Inflammatory macrophage treated with lipopolysaccharide for 1 hour (primary cell): Measurements from ENCODE around the gene WNT6.

Experiments used
- DNase-seq, 2 donors: peaks; one replicate each; pipeline ENCODE4 v3.0.0-alpha.2; 2020 to 2022

Gene WNT6

DNA sequence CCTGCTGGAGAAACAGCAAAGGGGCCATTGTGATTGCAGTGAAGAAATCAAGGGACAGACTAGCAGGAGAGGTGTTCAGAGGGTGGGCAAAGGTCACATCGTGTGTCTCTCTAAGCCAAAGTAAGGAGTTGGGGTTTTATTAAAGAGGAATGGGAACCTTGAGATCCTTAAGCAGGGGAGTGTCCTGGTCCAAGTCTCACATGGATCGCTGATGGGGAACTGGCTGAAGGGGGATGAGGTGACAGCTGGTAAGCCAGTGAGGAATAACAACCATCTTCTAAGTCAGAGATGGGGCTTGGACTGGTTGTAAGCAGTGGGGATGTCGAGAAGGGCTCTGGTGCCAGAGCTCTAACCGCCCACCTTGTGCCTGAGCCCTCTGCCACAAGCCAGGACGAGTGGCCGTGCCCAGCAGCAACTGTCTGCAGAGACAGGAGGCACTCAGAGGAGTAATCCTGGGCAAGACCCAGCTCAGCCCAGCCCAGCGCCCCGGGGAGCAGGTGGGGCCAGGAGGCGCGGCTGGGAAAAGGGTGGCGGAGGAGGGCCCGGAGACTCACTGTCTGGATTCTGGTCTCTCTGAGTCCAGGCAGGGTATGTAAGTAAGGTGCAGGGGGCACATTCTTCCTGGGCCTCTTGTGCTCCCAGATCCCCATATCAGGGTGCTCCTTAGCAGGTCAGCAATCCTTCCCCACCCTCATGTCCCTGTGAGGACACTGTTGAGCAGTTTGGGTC, 34.7 kb downstream of the WNT6 start:
- DNase-seq = no peak

DNA sequence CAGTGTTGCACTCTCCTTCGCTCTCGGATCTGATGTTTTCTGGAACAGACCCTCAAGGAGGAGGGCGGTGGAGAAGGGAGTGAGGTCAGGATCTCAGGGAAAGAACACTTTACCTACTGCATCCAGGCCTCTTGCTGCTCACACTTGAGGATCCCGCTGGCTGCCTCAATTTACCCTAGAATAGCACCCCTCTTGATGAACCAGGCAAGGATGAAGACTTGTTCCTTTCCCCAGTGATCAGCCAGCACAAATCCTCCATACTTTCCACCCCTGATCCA, 35.2 kb downstream of the WNT6 start:
- no peak for DNase-seq

DNA sequence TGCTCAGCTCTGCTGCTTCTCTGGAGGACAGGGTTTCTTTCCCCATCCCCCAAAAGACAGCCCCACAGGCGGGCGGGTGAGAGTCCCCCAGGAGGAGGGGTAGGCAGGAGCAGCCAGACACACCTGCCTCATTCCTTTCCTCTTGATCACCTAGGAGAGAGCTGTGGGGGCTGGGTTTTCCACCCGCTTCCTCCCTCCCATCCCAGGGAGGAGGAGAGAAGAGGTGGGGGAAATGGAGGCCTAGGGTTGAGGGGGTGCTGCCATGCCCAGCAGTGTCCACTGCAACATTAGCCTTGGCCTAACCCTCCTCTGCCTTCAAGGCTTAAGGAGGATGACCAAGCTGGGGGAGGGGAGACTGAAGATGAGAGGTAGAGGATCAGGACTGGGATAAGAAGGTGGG, 35.7 kb downstream of the WNT6 start:
- DNase-seq = no peak

DNA sequence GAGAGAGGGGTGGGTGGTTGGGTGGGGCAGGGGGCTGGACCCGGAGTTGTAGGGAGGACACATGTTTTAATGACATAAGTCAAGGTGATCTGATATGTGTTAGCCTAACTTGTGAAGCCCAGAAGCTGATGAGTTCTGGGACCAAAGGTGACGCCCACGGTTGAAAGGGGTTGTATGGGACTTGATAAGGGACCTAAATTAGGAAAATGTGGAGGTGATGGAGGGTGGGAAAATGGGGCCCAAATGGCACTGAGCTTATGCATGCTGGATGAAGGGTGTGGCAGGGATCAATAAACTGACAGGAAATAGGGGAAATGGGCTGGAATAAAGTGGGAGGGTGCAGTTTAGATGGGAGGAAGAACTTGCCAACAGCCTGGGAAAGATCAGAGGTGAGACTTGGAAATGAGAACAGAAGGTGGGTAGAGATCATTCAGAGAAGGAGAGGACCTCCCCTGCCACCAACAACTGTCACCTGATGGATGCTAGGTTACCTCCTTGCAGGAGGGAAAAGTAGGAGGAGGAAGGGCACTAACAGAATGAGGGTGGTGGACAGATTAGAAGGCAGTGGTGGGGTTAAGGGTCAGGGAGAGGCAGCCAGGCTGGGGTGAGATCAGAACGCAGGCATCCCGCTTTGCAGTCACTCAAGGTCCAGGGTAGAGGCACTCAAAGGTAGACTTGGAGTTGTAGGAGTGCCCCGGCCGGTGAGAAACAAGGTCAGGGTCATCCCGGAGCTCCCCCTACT, 36.3 kb downstream of the WNT6 start:
- no peak for DNase-seq

DNA sequence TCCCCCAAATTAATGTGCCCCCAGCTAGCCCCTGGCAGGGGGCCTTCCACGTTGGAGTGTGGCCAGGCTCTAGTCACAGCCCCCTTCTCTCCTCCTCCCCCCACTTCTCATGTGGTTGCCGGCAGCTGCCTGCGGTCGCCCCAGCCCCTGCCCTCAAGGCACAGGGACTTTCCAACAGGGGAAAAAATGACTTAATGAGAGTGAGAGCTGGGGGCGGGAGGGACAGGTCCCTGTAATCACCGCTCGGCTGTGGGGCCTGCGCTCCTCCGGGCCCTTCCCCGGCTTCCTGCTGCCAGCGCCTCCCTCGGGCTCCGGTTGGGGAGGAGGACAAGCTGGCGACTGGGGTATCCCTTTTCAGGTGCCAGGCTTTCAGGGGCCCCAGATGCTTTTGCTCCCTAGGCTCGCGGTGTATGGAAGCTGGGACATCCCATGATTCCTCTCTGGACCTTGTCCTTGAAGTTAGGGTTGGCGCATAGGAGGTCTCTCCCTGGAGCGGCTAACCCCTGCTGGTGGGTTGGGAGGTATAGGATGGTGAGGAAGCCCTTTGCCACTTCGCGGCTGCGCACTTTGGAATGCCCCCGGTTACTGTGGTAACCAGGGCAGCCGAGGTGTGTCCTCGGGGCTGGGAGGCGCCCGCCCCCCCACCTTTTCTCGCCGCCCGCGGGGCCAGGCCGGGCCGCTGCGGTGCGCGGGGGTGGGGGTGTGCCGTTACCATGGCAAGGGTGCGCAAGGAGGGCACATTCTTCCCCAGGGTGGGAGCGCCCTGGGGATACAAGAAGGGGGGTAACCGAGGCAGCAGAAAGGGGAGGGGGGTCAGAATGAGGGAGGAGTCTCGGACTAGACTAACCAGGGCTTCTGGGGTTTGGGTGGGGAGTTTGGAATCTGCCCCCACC, 37.1 kb downstream of the WNT6 start:
- DNase-seq = peak; percentile 51 to 70

DNA sequence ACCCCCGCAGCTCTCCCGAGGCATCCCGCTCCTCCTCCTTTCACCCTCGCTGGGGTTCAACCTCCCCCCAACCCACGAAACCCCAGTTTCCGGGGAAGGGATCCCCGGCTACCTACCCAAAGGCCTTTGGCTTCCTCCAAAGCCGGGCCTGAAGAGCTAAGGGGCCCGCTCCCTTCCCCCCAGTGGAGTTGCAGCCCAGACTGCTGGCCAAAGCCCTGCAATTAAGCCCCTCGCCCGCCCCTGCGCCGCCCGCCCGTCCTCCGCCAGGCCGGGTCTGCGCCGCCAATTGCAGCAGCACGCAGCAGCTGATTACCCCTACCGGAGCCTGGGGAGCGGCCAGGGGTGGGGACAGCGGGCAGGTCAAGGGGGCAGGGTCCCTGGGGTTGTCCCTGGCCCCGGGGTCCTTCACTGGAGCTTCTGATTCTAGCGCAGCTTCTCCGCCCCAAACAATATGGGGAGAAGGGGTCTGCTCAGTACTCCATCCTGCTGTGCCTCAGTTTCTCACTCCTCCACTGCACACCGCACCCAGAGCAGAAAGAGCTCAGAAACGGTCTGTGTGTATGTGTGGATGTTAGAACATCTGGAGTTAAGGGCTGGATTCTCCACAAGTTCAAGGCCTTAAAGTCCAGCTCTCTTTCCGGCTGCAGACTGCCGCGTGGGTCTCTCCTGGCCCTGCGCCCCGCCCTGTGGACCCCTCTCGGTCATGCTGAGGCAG, 37.9 kb downstream of the WNT6 start:
- no peak for DNase-seq

DNA sequence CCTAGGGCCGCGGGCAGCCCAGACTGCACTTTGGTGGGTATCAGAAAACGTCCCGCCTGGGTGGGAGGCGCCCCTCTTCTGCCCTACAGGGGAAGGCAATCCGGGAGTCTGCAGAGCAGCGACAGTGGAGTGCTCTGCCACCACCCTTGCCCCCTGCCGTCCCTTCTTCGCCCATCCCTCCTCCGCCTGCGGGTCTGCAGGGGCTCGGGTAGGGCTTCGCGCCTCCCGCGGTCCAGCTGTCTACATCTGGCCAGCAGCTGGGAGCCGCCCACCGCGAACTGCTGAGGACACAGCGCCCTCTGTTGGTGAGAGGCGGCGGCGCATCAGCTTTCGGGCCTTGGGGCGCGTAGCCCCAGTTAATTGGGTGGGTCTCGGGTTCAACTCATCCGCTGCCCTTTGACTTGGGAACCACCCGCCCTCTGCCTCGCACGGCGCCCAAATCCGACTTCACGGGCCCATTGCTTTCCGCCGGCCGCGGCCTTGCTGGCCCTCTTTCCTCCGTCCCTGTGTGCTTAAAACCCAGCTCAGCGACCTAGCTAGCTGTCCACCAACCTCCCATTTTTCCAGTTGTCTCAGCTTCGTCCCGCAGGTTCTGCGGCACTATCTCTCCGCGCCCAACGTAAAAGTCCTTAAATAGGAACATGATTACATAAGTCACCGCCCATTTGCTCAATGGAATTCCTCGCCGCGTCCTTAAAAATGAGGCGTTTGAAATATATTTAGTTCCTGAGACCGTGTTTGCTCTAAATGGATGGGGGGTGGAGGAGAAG, 38.7 kb downstream of the WNT6 start:
- peak in 1 of 2 donors; percentile 83 for DNase-seq

DNA sequence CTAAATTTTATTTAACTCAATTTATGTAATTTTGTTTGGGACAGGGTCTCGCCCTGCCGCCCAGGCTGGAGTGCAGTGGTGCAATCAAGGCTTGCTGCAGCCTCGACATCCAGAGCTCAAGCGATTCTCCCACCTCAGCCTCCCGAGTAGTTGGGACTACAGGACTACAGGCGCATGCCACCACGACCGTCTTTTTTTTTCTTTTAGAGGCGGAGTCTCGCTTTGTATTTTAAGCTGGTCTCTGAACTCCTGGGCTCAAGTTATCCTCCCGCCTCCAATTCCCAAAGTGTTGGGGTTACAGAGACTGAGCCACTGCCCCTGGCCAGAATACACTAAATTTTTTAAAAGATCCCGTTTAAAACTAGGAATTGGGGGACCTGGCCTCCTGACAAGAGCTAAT, 39.5 kb downstream of the WNT6 start:
- DNase-seq = no peak

DNA sequence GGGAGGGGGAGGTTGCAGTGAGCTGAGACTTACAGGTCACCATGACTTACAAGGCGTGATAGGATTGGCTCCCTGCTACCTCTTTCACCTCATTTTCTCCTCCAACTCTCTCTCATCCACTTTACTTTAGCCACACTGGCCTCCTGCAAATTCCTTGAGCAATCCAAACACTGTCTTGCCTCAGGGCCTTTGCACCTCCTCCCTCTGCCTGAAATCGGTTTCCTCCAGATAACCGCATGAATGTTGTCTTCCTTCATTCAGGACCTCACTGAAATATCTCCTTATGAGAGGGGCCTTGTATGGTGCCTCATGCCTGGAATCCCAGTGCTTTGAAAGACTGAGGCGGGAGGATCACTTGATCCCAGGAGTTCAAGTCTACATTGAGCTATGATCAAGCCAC, 42.8 kb downstream of the WNT6 start:
- no peak for DNase-seq

DNA sequence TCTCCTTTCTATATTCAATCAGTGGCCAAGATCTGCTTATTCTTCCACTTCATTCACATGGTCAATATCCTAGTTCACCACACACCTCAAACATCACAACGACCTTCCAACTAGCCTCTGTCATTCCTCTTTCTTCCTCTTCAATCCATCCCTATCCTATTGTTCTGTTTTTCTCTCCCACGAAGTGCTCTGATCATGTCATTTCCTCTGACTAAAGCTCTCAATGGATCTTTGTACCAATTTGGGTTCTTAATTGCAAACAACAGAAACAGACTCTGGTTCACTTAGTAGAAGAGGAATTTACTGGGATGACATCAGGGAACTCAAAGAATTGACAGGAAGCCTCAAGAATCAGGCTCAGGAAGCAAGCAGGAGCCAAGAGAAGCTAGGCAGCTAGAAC, 44.6 kb downstream of the WNT6 start:
- DNase-seq = no peak

DNA sequence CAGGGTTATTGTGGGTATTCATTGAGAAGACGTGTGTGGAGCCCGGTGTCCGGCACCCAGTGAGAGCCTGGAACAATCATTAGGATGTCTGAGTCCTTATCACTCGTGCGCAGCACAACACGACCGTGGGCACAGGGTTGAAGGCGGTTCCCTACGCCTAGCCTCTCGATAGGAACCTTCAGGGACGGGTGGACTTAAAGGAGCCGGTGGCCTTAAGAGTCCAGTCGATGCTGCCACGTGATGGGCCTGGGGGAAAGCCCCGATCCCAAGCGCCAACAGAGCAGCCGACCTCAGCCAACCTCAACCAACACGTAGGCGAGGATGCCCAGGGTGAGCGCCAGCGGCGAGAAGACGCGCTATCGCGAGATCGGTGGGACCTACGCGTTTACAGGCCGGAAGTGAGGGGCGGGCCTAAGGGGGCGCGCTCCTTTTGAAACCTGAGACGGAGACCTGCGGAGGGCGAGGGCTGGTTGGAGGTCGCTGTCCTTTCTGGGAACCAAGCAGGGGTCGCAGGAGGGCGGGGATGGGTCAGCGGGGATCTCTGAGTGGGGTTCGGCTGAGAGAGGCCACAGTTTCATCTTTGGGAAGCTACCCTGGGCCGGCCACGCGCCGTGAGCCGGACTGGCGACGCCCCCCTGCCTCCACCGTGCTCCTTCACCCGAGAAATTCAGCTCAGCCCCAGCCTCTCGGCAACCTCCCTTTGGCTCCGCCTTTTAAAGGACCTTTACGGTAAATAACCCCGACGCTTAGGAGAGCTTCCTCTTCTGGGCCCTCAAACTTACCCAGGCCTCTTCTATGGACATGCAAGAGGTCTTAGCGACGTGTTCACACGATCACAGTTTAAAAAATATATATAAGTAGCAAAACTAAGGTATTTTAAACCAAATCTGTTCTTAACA, 49.4 kb downstream of the WNT6 start:
- peak; percentile 92 to 93 for DNase-seq

DNA sequence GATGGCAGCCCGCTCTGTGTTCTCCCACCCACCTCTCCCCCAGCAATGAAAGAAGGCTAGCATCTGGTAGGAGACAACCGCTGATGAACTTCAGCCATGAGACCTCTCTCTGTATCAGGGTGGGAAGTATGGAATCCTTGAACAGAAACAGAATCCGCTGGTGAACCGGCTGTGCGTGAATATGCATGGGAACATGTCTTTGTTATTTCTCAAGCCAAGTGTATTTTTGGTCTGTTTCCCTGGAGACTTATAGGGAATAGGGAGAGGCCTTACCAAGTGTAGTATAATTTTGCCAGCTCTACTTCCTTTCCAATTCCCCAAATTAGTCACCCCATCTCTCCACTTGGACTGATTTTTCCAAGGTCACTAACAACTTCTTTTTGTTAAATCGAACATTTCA, 51.1 kb downstream of the WNT6 start:
- DNase-seq = no peak

DNA sequence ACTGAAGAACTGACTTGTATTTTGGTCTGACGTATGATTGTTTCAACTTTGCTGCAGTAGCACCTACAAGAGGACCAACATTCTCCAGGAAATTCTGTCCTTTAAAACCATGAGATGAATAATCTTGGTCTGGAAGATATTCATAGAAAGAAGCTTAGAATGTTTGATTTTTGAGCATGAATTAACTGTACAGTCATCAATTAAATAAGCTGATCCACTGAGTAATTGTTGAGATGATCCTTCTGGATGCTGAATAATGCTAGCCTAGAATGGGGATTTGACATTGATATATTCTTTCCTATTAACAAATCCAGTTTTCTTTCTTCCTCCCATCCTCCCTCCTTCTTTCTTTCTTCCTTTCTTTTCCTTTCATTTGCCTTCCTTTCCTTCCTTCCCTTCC, 60.9 kb downstream of the WNT6 start:
- DNase-seq = no peak
